NCI-H2171 treated with DMSO at 0.1 percent for 48 hours (cell line): ENCODE measurements around the gene PCSK6.
A peak's percentile ranks its signal among the peaks of the same experiment; 100 is the strongest.

Source experiments
- DNase-seq: peaks from one replicate; lab custom pipeline; 2025; lab: John Stamatoyannopoulos, UW

The PCSK6 gene

GRCh38 chr15:101498717-101499480, 9.4 kb upstream of the PCSK6 start:
- no peak for DNase-seq

- no peak for DNase-seq
Measured at GRCh38 chr15:101498076-101498716, 8.7 kb upstream of the PCSK6 start.

- no peak for DNase-seq
Measured at GRCh38 chr15:101497484-101498034, 8.1 kb upstream of the PCSK6 start.

- no peak for DNase-seq
Measured at GRCh38 chr15:101497017-101497416, 7.5 kb upstream of the PCSK6 start.

- DNase-seq = no peak
Measured at GRCh38 chr15:101496198-101496986, 6.9 kb upstream of the PCSK6 start.

GRCh38 chr15:101495334-101496197, 6.1 kb upstream of the PCSK6 start:
- DNase-seq = peak; percentile 7

- DNase-seq = no peak
Measured at GRCh38 chr15:101494251-101494796, 4.8 kb upstream of the PCSK6 start.

GRCh38 chr15:101492766-101493692, 3.5 kb upstream of the PCSK6 start:
- no peak for DNase-seq

- no peak for DNase-seq
Measured at GRCh38 chr15:101491734-101492640, 2.5 kb upstream of the PCSK6 start.

- no peak for DNase-seq
Measured at GRCh38 chr15:101490922-101491733, 1.6 kb upstream of the PCSK6 start.

GRCh38 chr15:101490408-101490891, 943 bp upstream of the PCSK6 start:
- DNase-seq = no peak

GRCh38 chr15:101489237-101489598, 289 bp downstream of the PCSK6 start:
- peak; percentile 25 for DNase-seq

- no peak for DNase-seq
Measured at GRCh38 chr15:101488300-101489164, 975 bp downstream of the PCSK6 start.

- DNase-seq = no peak
Measured at GRCh38 chr15:101486696-101487459, 2.6 kb downstream of the PCSK6 start.

- no peak for DNase-seq
Measured at GRCh38 chr15:101483462-101483861, 6.0 kb downstream of the PCSK6 start.
